ENCODE results near the gene CXXC5. TPM values are rescaled to one million over a fixed set of nuclear protein-coding genes. Genes with fewer than 3 reads are reported as not detected.

The CXXC5 gene
- polyA plus RNA-seq, 4 donors = 212 to 238 (median 220) TPM

- no peak for DNase-seq (ENCODE audit: low read depth in 4 of 4, low spot score in 2 of 4)
Measured at GRCh38 chr5:139650689-139651042, 2.5 kb downstream of the CXXC5 start.

GRCh38 chr5:139651043-139651834 lies 3.1 kb downstream of the CXXC5 start:
- no peak for DNase-seq (ENCODE audit: low read depth in 4 of 4, low spot score in 2 of 4)

- DNase-seq (ENCODE audit: low read depth in 4 of 4, low spot score in 2 of 4) = no peak
Measured at GRCh38 chr5:139651853-139652787, 4.0 kb downstream of the CXXC5 start.

GRCh38 chr5:139652788-139653241 lies 4.7 kb downstream of the CXXC5 start:
- DNase-seq (ENCODE audit: low read depth in 4 of 4, low spot score in 2 of 4) = no peak

GRCh38 chr5:139653616-139654015 lies 5.5 kb downstream of the CXXC5 start:
- DNase-seq (ENCODE audit: low read depth in 4 of 4, low spot score in 2 of 4) = no peak

GRCh38 chr5:139654464-139654863 lies 6.3 kb downstream of the CXXC5 start:
- DNase-seq (ENCODE audit: low read depth in 4 of 4, low spot score in 2 of 4) = no peak

GRCh38 chr5:139654871-139655491 lies 6.8 kb downstream of the CXXC5 start:
- DNase-seq (ENCODE audit: low read depth in 4 of 4, low spot score in 2 of 4) = no peak

- DNase-seq (ENCODE audit: low read depth in 4 of 4, low spot score in 2 of 4) = no peak
Measured at GRCh38 chr5:139655727-139656271, 7.7 kb downstream of the CXXC5 start.

- no peak for DNase-seq (ENCODE audit: low read depth in 4 of 4, low spot score in 2 of 4)
Measured at GRCh38 chr5:139657363-139658321, 9.5 kb downstream of the CXXC5 start.

- DNase-seq (ENCODE audit: low read depth in 4 of 4, low spot score in 2 of 4) = no peak
Measured at GRCh38 chr5:139658501-139658927, 10.4 kb downstream of the CXXC5 start.

GRCh38 chr5:139658928-139659667 lies 10.9 kb downstream of the CXXC5 start:
- no peak for DNase-seq (ENCODE audit: low read depth in 4 of 4, low spot score in 2 of 4)

GRCh38 chr5:139659695-139660101 lies 11.5 kb downstream of the CXXC5 start:
- no peak for DNase-seq (ENCODE audit: low read depth in 4 of 4, low spot score in 2 of 4)

- no peak for DNase-seq (ENCODE audit: low read depth in 4 of 4, low spot score in 2 of 4)
Measured at GRCh38 chr5:139660105-139660922, 12.2 kb downstream of the CXXC5 start.

GRCh38 chr5:139660923-139661814 lies 13.0 kb downstream of the CXXC5 start:
- no peak for DNase-seq (ENCODE audit: low read depth in 4 of 4, low spot score in 2 of 4)

- DNase-seq (ENCODE audit: low read depth in 4 of 4, low spot score in 2 of 4) = no peak
Measured at GRCh38 chr5:139662617-139663016, 14.5 kb downstream of the CXXC5 start.

- no peak for DNase-seq (ENCODE audit: low read depth in 4 of 4, low spot score in 2 of 4)
Measured at GRCh38 chr5:139663207-139664085, 15.3 kb downstream of the CXXC5 start.
